ENCODE measurements around the gene APRT.

DNA sequence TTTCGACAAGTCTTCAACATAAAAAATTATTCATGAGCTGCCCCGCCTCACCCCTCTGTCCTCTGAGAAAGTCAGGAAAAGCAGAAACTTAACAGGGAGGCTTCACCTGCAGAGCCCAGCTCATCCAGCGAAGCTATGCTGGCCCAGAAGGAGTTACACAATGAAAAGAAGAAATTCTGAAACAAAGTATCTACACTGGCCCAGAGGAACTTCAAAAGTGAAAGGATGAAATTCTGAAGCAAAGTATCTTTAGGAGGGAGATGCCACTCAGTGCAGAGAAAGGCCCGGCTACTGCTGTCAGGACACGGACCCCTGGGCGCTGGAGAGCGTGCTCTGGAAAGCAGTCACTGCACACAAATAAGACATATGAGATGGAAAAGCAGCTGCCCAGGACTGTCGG lies 43.4 kb upstream of the APRT start:
- TF ChIP-seq, protein P1, sequence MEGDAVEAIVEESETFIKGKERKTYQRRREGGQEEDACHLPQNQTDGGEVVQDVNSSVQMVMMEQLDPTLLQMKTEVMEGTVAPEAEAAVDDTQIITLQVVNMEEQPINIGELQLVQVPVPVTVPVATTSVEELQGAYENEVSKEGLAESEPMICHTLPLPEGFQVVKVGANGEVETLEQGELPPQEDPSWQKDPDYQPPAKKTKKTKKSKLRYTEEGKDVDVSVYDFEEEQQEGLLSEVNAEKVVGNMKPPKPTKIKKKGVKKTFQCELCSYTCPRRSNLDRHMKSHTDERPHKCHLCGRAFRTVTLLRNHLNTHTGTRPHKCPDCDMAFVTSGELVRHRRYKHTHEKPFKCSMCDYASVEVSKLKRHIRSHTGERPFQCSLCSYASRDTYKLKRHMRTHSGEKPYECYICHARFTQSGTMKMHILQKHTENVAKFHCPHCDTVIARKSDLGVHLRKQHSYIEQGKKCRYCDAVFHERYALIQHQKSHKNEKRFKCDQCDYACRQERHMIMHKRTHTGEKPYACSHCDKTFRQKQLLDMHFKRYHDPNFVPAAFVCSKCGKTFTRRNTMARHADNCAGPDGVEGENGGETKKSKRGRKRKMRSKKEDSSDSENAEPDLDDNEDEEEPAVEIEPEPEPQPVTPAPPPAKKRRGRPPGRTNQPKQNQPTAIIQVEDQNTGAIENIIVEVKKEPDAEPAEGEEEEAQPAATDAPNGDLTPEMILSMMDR (IDR thresholded peaks at IDR 0.05), result no peak
- TF ChIP-seq POLR2A (IDR thresholded peaks at IDR 0.05), result no peak

Measured in uterus (tissue), 2 donors.